Measurements from ENCODE around the gene TDRD7. TPM values are rescaled to one million over a fixed set of nuclear protein-coding genes. Genes with fewer than 3 reads are reported as not detected.

Gene TDRD7
- polyA plus RNA-seq, 2 of the 4 experiments (the other 2 are of a cell fraction): 11.5 to 15.7 TPM

GRCh38 chr9:97431549-97432143 lies 19.8 kb downstream of the TDRD7 start:
- POLR2A ChIA-PET: no interaction called here
- no peak overlapping the region for H3K4me2 ChIP-seq
- no peak for FAIRE-seq

DNA sequence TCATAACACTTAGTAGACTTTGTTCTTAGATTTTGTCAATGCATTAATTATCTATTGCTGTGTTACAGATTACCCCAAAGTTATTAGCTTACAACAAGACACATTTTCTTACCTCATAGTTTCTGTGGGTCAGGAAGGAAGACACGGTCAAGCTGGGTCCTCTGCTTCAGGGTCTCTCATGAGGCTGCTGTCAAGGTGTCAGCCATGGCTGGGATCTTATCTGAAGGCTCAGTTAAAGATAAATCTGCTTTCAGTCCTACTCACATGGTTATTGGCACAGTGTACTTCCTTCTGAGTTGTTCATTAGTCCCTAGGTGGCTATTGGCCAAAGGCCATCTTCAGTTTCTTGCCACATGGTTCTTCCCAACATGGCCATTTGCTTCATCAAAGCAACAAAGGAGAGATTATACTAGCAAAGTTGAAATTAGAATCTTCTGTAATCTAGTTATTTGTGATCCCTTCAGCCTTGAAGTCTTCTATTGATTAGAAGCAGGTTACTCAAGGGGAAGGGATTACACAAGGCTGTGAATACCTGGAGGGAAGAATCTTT lies 25.2 kb downstream of the TDRD7 start:
- WGBS (ENCODE audit: missing lambda C conversion rate): 95% methylated on average over 1 of the region's 1 CpG
- no peak for ATAC-seq
- Histone ChIP-seq H3K4me2 (no peak overlapping the region), H3K4me3 (no peak overlapping the region), H3K27ac (no peak overlapping the region), H3K4me1 (0 out of 3 replicates have a peak, but pooled peaks cover 3% of the 10 kb centered on the region), H3K9me3 (no peaks in the 10 kb centered on the region)
- DNase-seq (ENCODE audit: low read depth in 1 of 2, low spot score in 1 of 2): no peak
- TF ChIP-seq ZFP36 (IDR thresholded peaks at IDR 0.05; ENCODE audit: borderline replicate concordance, partially characterized antibody): no peak
- no peak for TF ChIP-seq HMGXB4 (CRISPR knock-in tag; IDR thresholded peaks at IDR 0.05; ENCODE audit: borderline replicate concordance)
- TF ChIP-seq TP53 (CRISPR knock-in tag; IDR thresholded peaks at IDR 0.05): no peak
- no peak for TF ChIP-seq NFE2L2 (conservative IDR thresholded peaks at IDR 0.05; ENCODE audit: low read length)
- CTCF ChIA-PET: interaction anchor here (1.1 to 1.8 kb wide), 2 partner anchors 31 to 162 kb away, joined by 4 to 7 read pairs; no protein-coding TSS in a partner anchor
- POLR2A ChIA-PET: no interaction called here
- no peak for FAIRE-seq

More at GRCh38 chr9:97431549-97432143, 19.8 kb downstream of the TDRD7 start:
- CTCF ChIA-PET: interaction anchor here (1.2 kb wide), 1 partner anchor 19 kb away, joined by 3 read pairs; the partner anchor contains the start of gene TDRD7
- Histone ChIP-seq H3K4me3 (no peak overlapping the region), H3K9me3 (no peaks in the 10 kb centered on the region), H3K4me1 (no peaks in the 10 kb centered on the region), H3K27ac (no peak overlapping the region)
- 88% methylated on average over 5 of the region's 5 CpGs for WGBS (ENCODE audit: missing lambda C conversion rate)
- TF ChIP-seq PHF8 (IDR thresholded peaks at IDR 0.05; ENCODE audit: borderline replicate concordance, low read depth) (no peak), NPAS2 (CRISPR knock-in tag; IDR thresholded peaks at IDR 0.05; ENCODE audit: borderline replicate concordance) (no peak), MAFK (IDR thresholded peaks at IDR 0.05; ENCODE audit: partially characterized antibody) (peak; percentile 38), TP53 (CRISPR knock-in tag; IDR thresholded peaks at IDR 0.05) (no peak), CHD2 (IDR thresholded peaks at IDR 0.05; ENCODE audit: low read length, partially characterized antibody) (no peak), ZNF302 (CRISPR knock-in tag; IDR thresholded peaks at IDR 0.05) (no peak)
- TF ChIP-seq, protein P1, sequence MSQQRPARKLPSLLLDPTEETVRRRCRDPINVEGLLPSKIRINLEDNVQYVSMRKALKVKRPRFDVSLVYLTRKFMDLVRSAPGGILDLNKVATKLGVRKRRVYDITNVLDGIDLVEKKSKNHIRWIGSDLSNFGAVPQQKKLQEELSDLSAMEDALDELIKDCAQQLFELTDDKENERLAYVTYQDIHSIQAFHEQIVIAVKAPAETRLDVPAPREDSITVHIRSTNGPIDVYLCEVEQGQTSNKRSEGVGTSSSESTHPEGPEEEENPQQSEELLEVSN (IDR thresholded peaks at IDR 0.05; ENCODE audit: borderline replicate concordance, low read depth): no peak
- TF ChIP-seq, protein P2, sequence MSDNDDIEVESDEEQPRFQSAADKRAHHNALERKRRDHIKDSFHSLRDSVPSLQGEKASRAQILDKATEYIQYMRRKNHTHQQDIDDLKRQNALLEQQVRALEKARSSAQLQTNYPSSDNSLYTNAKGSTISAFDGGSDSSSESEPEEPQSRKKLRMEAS (IDR thresholded peaks at IDR 0.05): no peak
- no peak for ATAC-seq
- no peak for DNase-seq (ENCODE audit: low read depth in 1 of 2, low spot score in 1 of 2)

GRCh38 chr9:97438257-97438656 lies 26.4 kb downstream of the TDRD7 start:
- no peaks in the 10 kb centered on the region for H3K9me3 ChIP-seq
- no peak for ATAC-seq
- TF ChIP-seq GATA3 (IDR thresholded peaks at IDR 0.05; ENCODE audit: borderline replicate concordance): no peak
- no peak overlapping the region for H3K4me2 ChIP-seq
- DNase-seq (ENCODE audit: low read depth in 1 of 2, low spot score in 1 of 2): no peak
- 0 out of 3 replicates have a peak, but pooled peaks cover 3% of the 10 kb centered on the region for H3K4me1 ChIP-seq
- WGBS (ENCODE audit: missing lambda C conversion rate): 94% methylated on average over 2 of the region's 2 CpGs
- H3K4me3 ChIP-seq: no peak overlapping the region
- no peak overlapping the region for H3K27ac ChIP-seq
- ChIA-PET POLR2A (no interaction called here), CTCF (interaction anchor here (1.6 to 1.8 kb wide), 2 partner anchors 27 to 161 kb away, joined by 4 to 7 read pairs; partner anchors contain the start of gene TDRD7)
- no peak for FAIRE-seq

GRCh38 chr9:97438666-97439065 lies 26.8 kb downstream of the TDRD7 start:
- Histone ChIP-seq H3K4me3 (no peak overlapping the region), H3K4me2 (no peak overlapping the region), H3K9me3 (no peaks in the 10 kb centered on the region), H3K27ac (no peak overlapping the region), H3K4me1 (0 out of 3 replicates have a peak, but pooled peaks cover 3% of the 10 kb centered on the region)
- ChIA-PET CTCF (interaction anchor here (0.6 to 1.8 kb wide), 4 partner anchors 26 to 874 kb away, joined by 3 to 7 read pairs (median 4); partner anchors contain the start of gene TDRD7), POLR2A (no interaction called here)
- ATAC-seq (no peak), DNase-seq (ENCODE audit: low read depth in 1 of 2, low spot score in 1 of 2) (no peak), FAIRE-seq (no peak)
- TF ChIP-seq HDAC2 (IDR thresholded peaks at IDR 0.05) (no peak), HOXA7 (CRISPR knock-in tag; IDR thresholded peaks at IDR 0.05) (no peak), BHLHE40 (IDR thresholded peaks at IDR 0.05; ENCODE audit: low read depth, low read length) (no peak), POLR2A (IDR thresholded peaks at IDR 0.05; ENCODE audit: low read length) (no peak)
- TF ChIP-seq, protein P3, sequence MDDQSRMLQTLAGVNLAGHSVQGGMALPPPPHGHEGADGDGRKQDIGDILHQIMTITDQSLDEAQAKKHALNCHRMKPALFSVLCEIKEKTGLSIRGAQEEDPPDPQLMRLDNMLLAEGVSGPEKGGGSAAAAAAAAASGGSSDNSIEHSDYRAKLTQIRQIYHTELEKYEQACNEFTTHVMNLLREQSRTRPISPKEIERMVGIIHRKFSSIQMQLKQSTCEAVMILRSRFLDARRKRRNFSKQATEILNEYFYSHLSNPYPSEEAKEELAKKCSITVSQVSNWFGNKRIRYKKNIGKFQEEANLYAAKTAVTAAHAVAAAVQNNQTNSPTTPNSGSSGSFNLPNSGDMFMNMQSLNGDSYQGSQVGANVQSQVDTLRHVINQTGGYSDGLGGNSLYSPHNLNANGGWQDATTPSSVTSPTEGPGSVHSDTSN (IDR thresholded peaks at IDR 0.05): no peak
- TF ChIP-seq, protein P4, sequence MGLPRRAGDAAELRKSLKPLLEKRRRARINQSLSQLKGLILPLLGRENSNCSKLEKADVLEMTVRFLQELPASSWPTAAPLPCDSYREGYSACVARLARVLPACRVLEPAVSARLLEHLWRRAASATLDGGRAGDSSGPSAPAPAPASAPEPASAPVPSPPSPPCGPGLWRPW (IDR thresholded peaks at IDR 0.05): no peak
- TF ChIP-seq, protein P5, sequence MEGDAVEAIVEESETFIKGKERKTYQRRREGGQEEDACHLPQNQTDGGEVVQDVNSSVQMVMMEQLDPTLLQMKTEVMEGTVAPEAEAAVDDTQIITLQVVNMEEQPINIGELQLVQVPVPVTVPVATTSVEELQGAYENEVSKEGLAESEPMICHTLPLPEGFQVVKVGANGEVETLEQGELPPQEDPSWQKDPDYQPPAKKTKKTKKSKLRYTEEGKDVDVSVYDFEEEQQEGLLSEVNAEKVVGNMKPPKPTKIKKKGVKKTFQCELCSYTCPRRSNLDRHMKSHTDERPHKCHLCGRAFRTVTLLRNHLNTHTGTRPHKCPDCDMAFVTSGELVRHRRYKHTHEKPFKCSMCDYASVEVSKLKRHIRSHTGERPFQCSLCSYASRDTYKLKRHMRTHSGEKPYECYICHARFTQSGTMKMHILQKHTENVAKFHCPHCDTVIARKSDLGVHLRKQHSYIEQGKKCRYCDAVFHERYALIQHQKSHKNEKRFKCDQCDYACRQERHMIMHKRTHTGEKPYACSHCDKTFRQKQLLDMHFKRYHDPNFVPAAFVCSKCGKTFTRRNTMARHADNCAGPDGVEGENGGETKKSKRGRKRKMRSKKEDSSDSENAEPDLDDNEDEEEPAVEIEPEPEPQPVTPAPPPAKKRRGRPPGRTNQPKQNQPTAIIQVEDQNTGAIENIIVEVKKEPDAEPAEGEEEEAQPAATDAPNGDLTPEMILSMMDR (IDR thresholded peaks at IDR 0.05): no peak

Measured in A549 (cell line).